OCI-LY7 (cell line): Measurements from ENCODE around the gene TBC1D10A. TPM values are rescaled to one million over a fixed set of nuclear protein-coding genes. Genes with fewer than 3 reads are reported as not detected.
A peak's percentile ranks its signal among the peaks of the same experiment; 100 is the strongest.

ENCODE experiments used
- BruUV-seq: library from RNA; stranded (reverse); fragments of 400-500 nt; replicated peaks from 2 replicates; lab custom pipeline; 2021; lab: Mats Ljungman, UMichigan
- CTCF ChIA-PET: fragments of 300-600 bp; sonication (Branson Sonifier 250); formaldehyde crosslinking; loops from one replicate; lab custom pipeline; 2022; ENCODE audit warnings: antibody characterized with exemption; ENCODE audit not compliant: unreplicated experiment; lab: Charles Lee
- POLR2A ChIA-PET: fragments of 300-600 bp; sonication (Branson Sonifier 250); formaldehyde crosslinking; loops from one replicate; lab custom pipeline; 2022; ENCODE audit warnings: antibody characterized with exemption; lab: Charles Lee
- DNase-seq: peaks from one replicate; pipeline ENCODE4 v3.0.0-alpha.2; 2015; ENCODE audit warnings: low spot score
- H2AFZ ChIP-seq: fragments of 200-600 bp; sonication (generic), shearing (Covaris generic); 2 replicates; pipeline ENCODE4 v1.6.1; 2014; ENCODE audit warnings: mild to moderate bottlenecking, antibody characterized with exemption, low read length, moderate library complexity
- H3K27ac ChIP-seq: fragments of 200-600 bp; sonication (generic); 2 replicates; pipeline ENCODE4 v1.5.1; 2014; ENCODE audit warnings: mixed run types, low read depth, mild to moderate bottlenecking, moderate library complexity, low read length, inconsistent platforms; ENCODE audit not compliant: poor library complexity, severe bottlenecking
- H3K36me3 ChIP-seq: fragments of 200-600 bp; sonication (generic); 2 replicates; pipeline ENCODE4 v1.6.1; 2014; ENCODE audit warnings: mild to moderate bottlenecking, antibody characterized with exemption, low read length, moderate library complexity, mixed read lengths; ENCODE audit not compliant: insufficient read depth
- H3K4me1 ChIP-seq: fragments of 200-600 bp; sonication (generic); 2 replicates; pipeline ENCODE4 v1.5.1; 2014; ENCODE audit warnings: mild to moderate bottlenecking, low read length; ENCODE audit not compliant: insufficient read depth, poor library complexity, severe bottlenecking
- H3K4me2 ChIP-seq: fragments of 200-600 bp; sonication (generic); 2 replicates; pipeline ENCODE4 v1.6.1; 2014; ENCODE audit warnings: mild to moderate bottlenecking, low read length
- H3K4me3 ChIP-seq: fragments of 200-600 bp; sonication (generic); 2 replicates; pipeline ENCODE4 v1.5.1; 2014; ENCODE audit warnings: mild to moderate bottlenecking, low read depth, low read length; ENCODE audit not compliant: poor library complexity, severe bottlenecking
- H3K79me2 ChIP-seq: fragments of 200-600 bp; sonication (generic); 2 replicates; pipeline ENCODE4 v1.6.1; 2016; ENCODE audit warnings: low read depth, mild to moderate bottlenecking, low read length, moderate library complexity, mixed read lengths; ENCODE audit not compliant: insufficient read depth
- H3K9me2 ChIP-seq: fragments of 200-600 bp; sonication (generic); 2 replicates; pipeline ENCODE4 v1.6.1; 2016; ENCODE audit warnings: mild to moderate bottlenecking, low read length, mixed read lengths; ENCODE audit not compliant: insufficient read depth
- H3K9me3 ChIP-seq: fragments of 200-600 bp; sonication (generic); 2 replicates; pipeline ENCODE4 v1.6.1; 2014; ENCODE audit warnings: mild to moderate bottlenecking, mixed run types, low read length, mixed read lengths
- H4K20me1 ChIP-seq: fragments of 200-600 bp; sonication (generic); 2 replicates; pipeline ENCODE4 v1.6.1; 2014; ENCODE audit warnings: mild to moderate bottlenecking, antibody characterized with exemption, low read length, moderate library complexity, mixed read lengths; ENCODE audit not compliant: insufficient read depth
- EZH2phosphoT487 ChIP-seq: fragments of 200-600 bp; sonication (generic); IDR thresholded peaks from 2 replicates; pipeline ENCODE4 v1.6.1; 2018; ENCODE audit warnings: low read depth, borderline replicate concordance, mild to moderate bottlenecking, mixed run types, antibody characterized with exemption, low read length, moderate library complexity, mixed read lengths
- intact Hi-C: fragments of 100-400 bp; cut with micrococcal nuclease; formaldehyde crosslinking; loops from one replicate; pipeline ENCODE4 v1.10.0; 2022; ENCODE audit not compliant: unreplicated experiment
- total RNA-seq, 2 experiments: library from RNA; depleted of rRNA in 1 of 2; stranded (reverse); fragments of >200 nt in 1 of 2; shearing (Covaris generic) in 1 of 2; gene quantifications; 2 replicates each; pipeline ENCODE4 v1.2.3, GENCODE V29; 2014 to 2022
- TF ChIP-seq, protein P1 (sequence below): fragments of 200-600 bp; sonication (generic); conservative IDR thresholded peaks from 2 replicates; pipeline ENCODE4 v1.5.1; 2014; ENCODE audit warnings: mild to moderate bottlenecking, antibody characterized with exemption, low read length, moderate library complexity, mixed read lengths

Gene TBC1D10A
- total RNA-seq, 2 experiments from 2014 or later, result 15.1 to 16.2 TPM

DNA sequence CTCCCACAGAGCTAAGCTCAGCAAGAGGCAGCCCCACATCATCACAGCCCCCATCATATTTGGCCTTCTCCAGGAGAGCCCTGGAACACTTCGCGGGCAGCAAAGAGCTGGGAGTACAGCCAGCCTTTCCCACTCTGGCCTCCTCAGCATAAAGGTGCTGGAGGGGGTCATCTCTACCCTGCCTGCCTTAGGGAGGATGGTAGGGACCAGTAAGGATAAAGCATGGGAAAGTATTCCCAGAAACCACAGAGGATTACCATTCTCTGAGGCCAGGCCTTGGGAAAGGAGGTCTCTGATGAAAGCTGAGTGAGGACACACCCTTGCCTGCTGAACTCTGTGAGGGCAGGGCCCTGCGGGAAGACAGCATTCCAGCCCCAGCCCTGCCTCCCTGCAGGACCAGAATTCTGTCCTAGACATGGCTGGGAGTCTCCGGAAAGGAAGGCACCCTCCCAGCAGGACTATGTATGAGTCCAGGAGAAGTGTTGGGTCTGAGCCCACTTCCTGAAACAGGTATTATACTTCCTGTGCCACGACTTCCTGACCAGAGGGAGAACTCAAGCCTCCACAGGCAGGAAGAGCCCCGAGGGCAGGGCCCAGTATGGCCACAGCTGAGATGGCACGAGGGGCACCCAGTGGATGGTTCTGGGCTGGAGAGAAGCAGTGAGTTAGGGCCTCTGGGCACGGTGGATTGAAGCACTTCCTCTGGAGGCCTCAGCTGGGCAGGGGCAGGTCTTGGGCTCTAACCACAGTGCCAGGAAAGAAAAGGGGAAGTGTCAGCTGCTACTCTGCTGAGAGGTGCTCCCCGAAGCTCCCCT lies 24.5 kb downstream of the TBC1D10A start:
- Histone ChIP-seq H3K36me3 (peaks cover 19% of the 10 kb centered on the region), H3K27ac (peak overlapping the region; percentile 94), H3K9me3 (no peaks in the 10 kb centered on the region), H3K4me3 (peak overlapping the region; percentile 11), H3K4me2 (peak overlapping the region; percentile 57), H3K4me1 (peaks cover 69% of the 10 kb centered on the region), H2AFZ (peak overlapping the region; percentile 9; the same call in 1 of the 2 replicates), H3K9me2 (no peaks in the 10 kb centered on the region), H3K79me2 (peaks cover under 1% of the 10 kb centered on the region; the same call in 1 of the 2 replicates), H4K20me1 (no peaks in the 10 kb centered on the region)
- no TSS peak for BruUV-seq
- ChIA-PET POLR2A (interaction anchor here (1.6 to 4.1 kb wide), 3 partner anchors 11 to 25 kb away, joined by 4 to 22 read pairs (median 14); partner anchors contain the start of genes CASTOR1 and TBC1D10A), CTCF (interaction anchor here (0.5 to 1.5 kb wide), 2 partner anchors 14 to 130 kb away, joined by 3 read pairs; no protein-coding TSS in a partner anchor)
- intact Hi-C loops, result no loop called here
- TF ChIP-seq, protein P1, sequence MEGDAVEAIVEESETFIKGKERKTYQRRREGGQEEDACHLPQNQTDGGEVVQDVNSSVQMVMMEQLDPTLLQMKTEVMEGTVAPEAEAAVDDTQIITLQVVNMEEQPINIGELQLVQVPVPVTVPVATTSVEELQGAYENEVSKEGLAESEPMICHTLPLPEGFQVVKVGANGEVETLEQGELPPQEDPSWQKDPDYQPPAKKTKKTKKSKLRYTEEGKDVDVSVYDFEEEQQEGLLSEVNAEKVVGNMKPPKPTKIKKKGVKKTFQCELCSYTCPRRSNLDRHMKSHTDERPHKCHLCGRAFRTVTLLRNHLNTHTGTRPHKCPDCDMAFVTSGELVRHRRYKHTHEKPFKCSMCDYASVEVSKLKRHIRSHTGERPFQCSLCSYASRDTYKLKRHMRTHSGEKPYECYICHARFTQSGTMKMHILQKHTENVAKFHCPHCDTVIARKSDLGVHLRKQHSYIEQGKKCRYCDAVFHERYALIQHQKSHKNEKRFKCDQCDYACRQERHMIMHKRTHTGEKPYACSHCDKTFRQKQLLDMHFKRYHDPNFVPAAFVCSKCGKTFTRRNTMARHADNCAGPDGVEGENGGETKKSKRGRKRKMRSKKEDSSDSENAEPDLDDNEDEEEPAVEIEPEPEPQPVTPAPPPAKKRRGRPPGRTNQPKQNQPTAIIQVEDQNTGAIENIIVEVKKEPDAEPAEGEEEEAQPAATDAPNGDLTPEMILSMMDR, result no peak
- DNase-seq, result peak; percentile 67

DNA sequence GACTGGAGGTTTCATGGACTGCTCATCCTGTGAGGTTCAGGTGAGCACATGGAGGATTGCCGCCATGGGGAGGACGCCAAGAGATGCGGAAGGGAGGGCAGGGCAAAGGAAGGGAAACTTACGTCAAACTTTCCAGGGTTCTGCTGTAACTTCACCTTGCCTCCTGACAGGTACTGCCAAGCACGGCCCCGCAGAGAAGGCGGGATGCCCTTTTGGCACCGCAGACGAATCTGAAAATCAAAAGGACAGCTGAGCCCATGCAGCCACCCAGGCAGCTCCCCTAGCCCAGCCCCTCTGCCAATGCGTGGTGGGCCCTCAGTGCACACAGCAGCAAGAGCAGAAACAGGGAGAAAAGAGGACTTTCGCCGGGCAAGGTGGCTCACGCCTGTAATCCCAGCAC lies 27.4 kb downstream of the TBC1D10A start:
- Histone ChIP-seq H3K79me2 (no peaks in the 10 kb centered on the region; the same call in 1 of the 2 replicates), H3K4me2 (no peak overlapping the region), H3K9me3 (no peaks in the 10 kb centered on the region), H3K36me3 (peaks cover 21% of the 10 kb centered on the region), H2AFZ (no peak overlapping the region), H4K20me1 (no peaks in the 10 kb centered on the region), H3K9me2 (no peaks in the 10 kb centered on the region), H3K4me3 (no peak overlapping the region), H3K27ac (no peak overlapping the region), H3K4me1 (peaks cover 45% of the 10 kb centered on the region)
- intact Hi-C loops, result no loop called here
- TF ChIP-seq, protein P1, result no peak
- TF ChIP-seq EZH2phosphoT487, result no peak
- DNase-seq, result no peak
- BruUV-seq, result no TSS peak
- CTCF ChIA-PET, result no interaction called here
- POLR2A ChIA-PET, result no interaction called here
